ENCODE results near the gene SLC7A14.

The SLC7A14 gene

DNA sequence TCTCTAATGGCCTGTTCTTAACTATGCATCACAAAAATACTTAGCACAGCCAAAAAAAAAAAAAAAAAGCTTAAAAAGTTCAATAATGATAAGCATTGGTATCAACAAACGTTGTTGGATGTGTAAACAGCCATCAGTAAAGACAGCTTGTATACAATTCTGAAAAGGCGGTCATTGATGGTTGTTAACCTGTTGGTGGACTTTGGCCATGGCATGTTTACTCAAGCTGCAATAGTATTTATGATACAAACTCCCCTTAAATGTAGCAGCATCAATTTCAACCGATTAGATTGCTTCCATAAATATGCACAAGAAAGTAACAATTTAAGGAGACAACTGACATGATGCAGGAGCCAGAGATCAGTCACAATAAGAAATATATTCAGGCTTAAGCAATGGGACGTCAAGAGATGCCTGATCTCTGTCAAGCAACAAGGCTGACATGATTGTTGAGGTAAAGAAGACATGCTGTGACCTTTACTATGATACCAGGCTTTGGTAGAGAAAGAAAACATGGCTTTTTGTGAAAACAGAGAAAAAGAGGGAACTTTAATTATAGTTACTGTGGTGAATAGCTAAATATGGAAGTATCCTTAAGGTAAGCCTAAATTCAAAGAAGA is 14.2 kb upstream of the SLC7A14 start:
- Histone ChIP-seq H3K27ac (ENCODE audit: low read length) (no peak overlapping the region), H3K27me3 (ENCODE audit: insufficient read depth, low read length, poor library complexity) (no peaks in the 10 kb centered on the region), H3K4me2 (ENCODE audit: insufficient read depth, low read length) (no peak overlapping the region), H3K9me3 (ENCODE audit: insufficient read depth, low read length, severe bottlenecking) (no peaks in the 10 kb centered on the region), H2AFZ (ENCODE audit: low read depth, low read length) (no peak overlapping the region), H3K9ac (ENCODE audit: low read depth, low read length) (no peak overlapping the region), H3K36me3 (ENCODE audit: insufficient read depth, low read length) (no peaks in the 10 kb centered on the region), H4K20me1 (ENCODE audit: insufficient read depth, low read length) (no peaks in the 10 kb centered on the region), H3K4me3 (ENCODE audit: low read depth in 1 of 2, low read length in 2 of 2) (no peak overlapping the region), H3K79me2 (ENCODE audit: insufficient read depth, low read length) (no peaks in the 10 kb centered on the region), H3K4me1 (ENCODE audit: insufficient read depth, low read length) (no peaks in the 10 kb centered on the region)
- TF ChIP-seq EZH2 (IDR thresholded peaks at IDR 0.05; ENCODE audit: borderline replicate concordance, low read depth, low read length, severe bottlenecking), result no peak
- TF ChIP-seq, protein P1, sequence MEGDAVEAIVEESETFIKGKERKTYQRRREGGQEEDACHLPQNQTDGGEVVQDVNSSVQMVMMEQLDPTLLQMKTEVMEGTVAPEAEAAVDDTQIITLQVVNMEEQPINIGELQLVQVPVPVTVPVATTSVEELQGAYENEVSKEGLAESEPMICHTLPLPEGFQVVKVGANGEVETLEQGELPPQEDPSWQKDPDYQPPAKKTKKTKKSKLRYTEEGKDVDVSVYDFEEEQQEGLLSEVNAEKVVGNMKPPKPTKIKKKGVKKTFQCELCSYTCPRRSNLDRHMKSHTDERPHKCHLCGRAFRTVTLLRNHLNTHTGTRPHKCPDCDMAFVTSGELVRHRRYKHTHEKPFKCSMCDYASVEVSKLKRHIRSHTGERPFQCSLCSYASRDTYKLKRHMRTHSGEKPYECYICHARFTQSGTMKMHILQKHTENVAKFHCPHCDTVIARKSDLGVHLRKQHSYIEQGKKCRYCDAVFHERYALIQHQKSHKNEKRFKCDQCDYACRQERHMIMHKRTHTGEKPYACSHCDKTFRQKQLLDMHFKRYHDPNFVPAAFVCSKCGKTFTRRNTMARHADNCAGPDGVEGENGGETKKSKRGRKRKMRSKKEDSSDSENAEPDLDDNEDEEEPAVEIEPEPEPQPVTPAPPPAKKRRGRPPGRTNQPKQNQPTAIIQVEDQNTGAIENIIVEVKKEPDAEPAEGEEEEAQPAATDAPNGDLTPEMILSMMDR (IDR thresholded peaks at IDR 0.05; ENCODE audit: borderline replicate concordance, extremely low read depth, low read length, poor library complexity, severe bottlenecking), result no peak
- ATAC-seq (ENCODE audit: insufficient read depth, low read depth) (no peak), DNase-seq (no peak)

DNA sequence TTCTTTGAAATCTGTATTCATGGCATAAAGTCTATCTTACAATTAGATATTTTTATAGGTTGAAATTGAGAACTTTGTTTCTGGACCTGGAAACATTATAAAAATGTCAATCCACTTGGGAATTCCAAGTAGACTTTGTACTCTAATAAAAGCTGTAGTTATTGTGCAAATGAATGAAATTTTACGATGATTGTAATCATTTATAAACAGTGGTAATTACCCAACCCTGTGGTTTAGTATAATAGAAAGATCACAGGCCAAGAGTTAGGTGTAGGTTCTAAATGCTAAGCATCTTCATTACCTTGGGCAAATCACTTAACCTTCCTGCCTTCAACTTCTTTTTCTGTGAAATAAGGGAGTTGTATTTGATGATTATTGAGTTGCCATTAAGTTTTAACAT is 13.2 kb upstream of the SLC7A14 start:
- no peaks in the 10 kb centered on the region for H3K27me3 ChIP-seq (ENCODE audit: insufficient read depth, low read length, poor library complexity)
- no peak overlapping the region for H3K9ac ChIP-seq (ENCODE audit: low read depth, low read length)
- no peaks in the 10 kb centered on the region for H4K20me1 ChIP-seq (ENCODE audit: insufficient read depth, low read length)
- no peak overlapping the region for H2AFZ ChIP-seq (ENCODE audit: low read depth, low read length)
- TF ChIP-seq EZH2 (IDR thresholded peaks at IDR 0.05; ENCODE audit: borderline replicate concordance, low read depth, low read length, severe bottlenecking), result no peak
- TF ChIP-seq, protein P1 (IDR thresholded peaks at IDR 0.05; ENCODE audit: borderline replicate concordance, extremely low read depth, low read length, poor library complexity, severe bottlenecking), result no peak
- H3K9me3 ChIP-seq (ENCODE audit: insufficient read depth, low read length, severe bottlenecking), result no peaks in the 10 kb centered on the region
- DNase-seq (no peak), ATAC-seq (ENCODE audit: insufficient read depth, low read depth) (no peak)
- no peak overlapping the region for H3K4me2 ChIP-seq (ENCODE audit: insufficient read depth, low read length)
- no peak overlapping the region for H3K4me3 ChIP-seq (ENCODE audit: low read depth in 1 of 2, low read length in 2 of 2)
- H3K36me3 ChIP-seq (ENCODE audit: insufficient read depth, low read length), result no peaks in the 10 kb centered on the region
- no peak overlapping the region for H3K27ac ChIP-seq (ENCODE audit: low read length)
- no peaks in the 10 kb centered on the region for H3K4me1 ChIP-seq (ENCODE audit: insufficient read depth, low read length)
- H3K79me2 ChIP-seq (ENCODE audit: insufficient read depth, low read length), result no peaks in the 10 kb centered on the region

DNA sequence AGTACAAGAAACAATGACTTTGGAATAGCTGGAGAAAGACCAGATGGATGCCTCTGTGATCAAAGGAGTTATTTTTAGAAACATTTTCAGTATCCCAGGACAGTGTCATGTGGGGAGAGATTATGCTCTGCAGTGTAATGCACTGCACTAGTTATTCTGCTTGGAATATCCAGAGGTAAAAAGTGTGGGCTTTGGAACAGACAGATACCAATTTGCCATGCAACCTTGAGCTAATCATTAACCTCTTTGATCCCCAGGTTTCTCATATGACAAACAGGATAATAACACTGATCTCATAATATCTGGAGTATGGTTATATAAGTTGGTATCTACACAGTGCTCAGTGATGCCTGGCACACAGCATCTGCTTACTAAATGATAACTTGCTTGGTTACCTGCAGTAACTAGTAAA is 12.2 kb upstream of the SLC7A14 start:
- Histone ChIP-seq H3K4me1 (ENCODE audit: insufficient read depth, low read length) (no peaks in the 10 kb centered on the region), H3K79me2 (ENCODE audit: insufficient read depth, low read length) (no peaks in the 10 kb centered on the region), H2AFZ (ENCODE audit: low read depth, low read length) (no peak overlapping the region), H3K27ac (ENCODE audit: low read length) (no peak overlapping the region), H3K9ac (ENCODE audit: low read depth, low read length) (no peak overlapping the region), H3K9me3 (ENCODE audit: insufficient read depth, low read length, severe bottlenecking) (no peaks in the 10 kb centered on the region), H3K36me3 (ENCODE audit: insufficient read depth, low read length) (no peaks in the 10 kb centered on the region), H3K4me3 (ENCODE audit: low read depth in 1 of 2, low read length in 2 of 2) (no peak overlapping the region), H3K4me2 (ENCODE audit: insufficient read depth, low read length) (no peak overlapping the region), H3K27me3 (ENCODE audit: insufficient read depth, low read length, poor library complexity) (no peaks in the 10 kb centered on the region), H4K20me1 (ENCODE audit: insufficient read depth, low read length) (no peaks in the 10 kb centered on the region)
- ATAC-seq (ENCODE audit: insufficient read depth, low read depth), result no peak
- DNase-seq, result no peak
- TF ChIP-seq EZH2 (IDR thresholded peaks at IDR 0.05; ENCODE audit: borderline replicate concordance, low read depth, low read length, severe bottlenecking), result no peak
- TF ChIP-seq, protein P1 (IDR thresholded peaks at IDR 0.05; ENCODE audit: borderline replicate concordance, extremely low read depth, low read length, poor library complexity, severe bottlenecking), result no peak
